A673 (cell line): Measurements from ENCODE around the gene KCNIP3. TPM values are rescaled to one million over a fixed set of nuclear protein-coding genes. Genes with fewer than 3 reads are reported as not detected.

ENCODE experiments used
- BruUV-seq: library from RNA; stranded (reverse); fragments of 400-500 nt; replicated peaks from 2 replicates; lab custom pipeline; 2021; lab: Mats Ljungman, UMichigan
- CTCF ChIA-PET: fragments of 300-600 bp; sonication (Branson Sonifier 250); formaldehyde crosslinking; loops from one replicate; lab custom pipeline; 2022; ENCODE audit warnings: antibody characterized with exemption; lab: Charles Lee
- POLR2A ChIA-PET: fragments of 300-600 bp; sonication (Branson Sonifier 250); formaldehyde crosslinking; loops from one replicate; lab custom pipeline; 2022; ENCODE audit warnings: antibody characterized with exemption; ENCODE audit not compliant: low non-redundant PET; lab: Charles Lee
- DNase-seq: peaks from one replicate; pipeline ENCODE4 v3.0.0-alpha.2; 2015; ENCODE audit warnings: low spot score
- H3K27ac ChIP-seq: fragments of 200-600 bp; sonication (generic); 2 replicates; pipeline ENCODE4 v1.5.1; 2016; ENCODE audit warnings: mixed run types, low read depth, mild to moderate bottlenecking, mixed read lengths, antibody characterized with exemption, low read length; ENCODE audit not compliant: poor library complexity, severe bottlenecking
- H3K27me3 ChIP-seq: fragments of 200-600 bp; sonication (generic); replicated peaks from 2 replicates; pipeline ENCODE4 v1.6.1; 2017; ENCODE audit warnings: mixed run types, low read depth, mild to moderate bottlenecking, mixed read lengths, antibody characterized with exemption, low read length; ENCODE audit not compliant: insufficient read depth, poor library complexity
- H3K36me3 ChIP-seq: fragments of 200-600 bp; sonication (generic); 2 replicates; pipeline ENCODE4 v1.6.1; 2016; ENCODE audit warnings: mixed run types, mild to moderate bottlenecking, mixed read lengths, antibody characterized with exemption, low read length; ENCODE audit not compliant: insufficient read depth, poor library complexity, severe bottlenecking
- H3K4me1 ChIP-seq: fragments of 200-600 bp; sonication (generic); 2 replicates; pipeline ENCODE4 v1.6.1; 2017; ENCODE audit warnings: mixed run types, mild to moderate bottlenecking, mixed read lengths, antibody characterized with exemption, low read length; ENCODE audit not compliant: insufficient read depth, poor library complexity, severe bottlenecking
- H3K4me3 ChIP-seq: fragments of 200-600 bp; sonication (generic); 2 replicates; pipeline ENCODE4 v1.5.1; 2016; ENCODE audit warnings: low read depth, mixed run types, mild to moderate bottlenecking, mixed read lengths, low read length; ENCODE audit not compliant: poor library complexity, severe bottlenecking
- H3K9me3 ChIP-seq: fragments of 200-600 bp; sonication (generic); 2 replicates; pipeline ENCODE4 v1.6.1; 2016; ENCODE audit warnings: mixed run types, low read depth, mild to moderate bottlenecking, mixed read lengths, antibody characterized with exemption, low read length; ENCODE audit not compliant: poor library complexity, severe bottlenecking
- EZH2 ChIP-seq: fragments of 200-600 bp; sonication (generic); IDR thresholded peaks from 2 replicates; pipeline ENCODE4 v1.6.1; 2017; ENCODE audit warnings: borderline replicate concordance, low read depth, mild to moderate bottlenecking, mixed read lengths, antibody characterized with exemption, low read length; ENCODE audit not compliant: poor library complexity, severe bottlenecking
- intact Hi-C: fragments of 100-400 bp; cut with micrococcal nuclease; formaldehyde crosslinking; loops from one replicate; pipeline ENCODE4 v1.10.0; 2022; ENCODE audit not compliant: unreplicated experiment
- total RNA-seq: library from RNA; stranded (reverse); gene quantifications from 2 replicates; pipeline ENCODE4 v1.2.3, GENCODE V29; 2021
- TF ChIP-seq, protein P1 (sequence below): fragments of 300-800, 200-600 bp; sonication (generic); conservative IDR thresholded peaks from 2 replicates; pipeline ENCODE4 v1.5.1; 2017; ENCODE audit warnings: low read depth, mild to moderate bottlenecking, antibody characterized with exemption, low read length, moderate library complexity, mixed read lengths

Gene KCNIP3
- total RNA-seq, 1 experiment from 2014 or later, result 0.45 TPM

DNA sequence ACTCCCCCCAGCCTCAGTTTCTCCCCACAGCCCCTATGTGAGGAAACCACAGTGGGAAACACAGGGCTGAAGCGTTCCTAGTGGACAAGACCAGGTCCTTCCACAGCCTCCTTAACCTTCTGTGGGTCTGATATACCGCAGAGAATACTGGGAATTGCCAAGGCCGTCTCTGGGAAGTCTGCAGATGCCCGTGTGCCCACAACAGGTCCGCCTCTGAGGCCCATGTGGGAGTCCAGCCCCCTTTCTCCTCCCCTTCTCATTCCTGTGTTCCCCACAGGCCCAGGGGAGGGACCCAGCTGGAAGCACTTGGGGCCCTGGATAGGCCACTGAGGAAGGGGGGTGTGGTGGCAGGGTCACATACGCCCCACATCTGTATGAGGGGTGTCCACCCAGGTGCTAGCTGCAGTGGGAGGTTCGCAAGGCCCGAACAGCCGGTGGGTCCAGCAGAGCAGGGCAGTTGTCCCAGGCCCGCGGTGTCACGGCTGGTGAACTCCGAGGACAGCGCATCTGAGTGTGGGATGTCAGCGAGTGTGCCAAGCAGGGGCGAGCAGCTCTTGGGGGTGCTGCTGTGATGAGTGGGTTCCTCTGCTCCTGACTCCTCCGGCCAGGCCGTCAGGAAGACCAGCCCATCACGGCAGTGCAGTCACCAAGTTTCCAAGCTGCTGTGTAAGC, 2.4 kb upstream of the KCNIP3 start:
- no TSS peak for BruUV-seq
- CTCF ChIA-PET, result no interaction called here

DNA sequence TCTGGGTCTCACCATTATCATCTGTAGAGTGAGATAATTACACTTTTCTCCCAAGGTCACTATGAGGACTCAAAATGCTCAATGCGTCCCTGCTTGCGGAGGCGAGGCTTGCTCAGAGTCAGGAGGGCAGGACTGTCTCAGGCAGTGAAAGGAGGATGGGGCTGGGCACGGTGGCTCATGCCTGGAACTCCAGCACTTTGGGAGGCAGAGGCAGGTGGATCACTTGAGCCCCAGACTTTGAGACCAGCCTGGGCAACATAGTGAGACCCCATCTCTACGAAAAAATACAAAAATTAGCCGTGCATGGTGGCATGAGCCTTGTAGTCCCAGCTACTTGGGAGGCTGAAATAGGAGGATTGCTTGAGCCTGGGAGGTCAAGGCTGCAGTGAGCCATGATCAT, 1.8 kb upstream of the KCNIP3 start:
- Histone ChIP-seq H3K9me3 (no peaks in the 10 kb centered on the region), H3K36me3 (no peaks in the 10 kb centered on the region), H3K4me3 (no peak overlapping the region), H3K27ac (no peak overlapping the region), H3K27me3 (no peaks in the 10 kb centered on the region), H3K4me1 (no peaks in the 10 kb centered on the region)
- no TSS peak for BruUV-seq
- TF ChIP-seq EZH2, result no peak
- TF ChIP-seq, protein P1, sequence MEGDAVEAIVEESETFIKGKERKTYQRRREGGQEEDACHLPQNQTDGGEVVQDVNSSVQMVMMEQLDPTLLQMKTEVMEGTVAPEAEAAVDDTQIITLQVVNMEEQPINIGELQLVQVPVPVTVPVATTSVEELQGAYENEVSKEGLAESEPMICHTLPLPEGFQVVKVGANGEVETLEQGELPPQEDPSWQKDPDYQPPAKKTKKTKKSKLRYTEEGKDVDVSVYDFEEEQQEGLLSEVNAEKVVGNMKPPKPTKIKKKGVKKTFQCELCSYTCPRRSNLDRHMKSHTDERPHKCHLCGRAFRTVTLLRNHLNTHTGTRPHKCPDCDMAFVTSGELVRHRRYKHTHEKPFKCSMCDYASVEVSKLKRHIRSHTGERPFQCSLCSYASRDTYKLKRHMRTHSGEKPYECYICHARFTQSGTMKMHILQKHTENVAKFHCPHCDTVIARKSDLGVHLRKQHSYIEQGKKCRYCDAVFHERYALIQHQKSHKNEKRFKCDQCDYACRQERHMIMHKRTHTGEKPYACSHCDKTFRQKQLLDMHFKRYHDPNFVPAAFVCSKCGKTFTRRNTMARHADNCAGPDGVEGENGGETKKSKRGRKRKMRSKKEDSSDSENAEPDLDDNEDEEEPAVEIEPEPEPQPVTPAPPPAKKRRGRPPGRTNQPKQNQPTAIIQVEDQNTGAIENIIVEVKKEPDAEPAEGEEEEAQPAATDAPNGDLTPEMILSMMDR, result no peak
- ChIA-PET CTCF (no interaction called here), POLR2A (no interaction called here)
- no peak for DNase-seq
- intact Hi-C loops, result no loop called here

More for the DNA sequence above, 2.4 kb upstream of the KCNIP3 start:
- no peak for DNase-seq
- Histone ChIP-seq H3K4me1 (no peaks in the 10 kb centered on the region), H3K4me3 (no peak overlapping the region), H3K9me3 (no peaks in the 10 kb centered on the region), H3K27me3 (no peaks in the 10 kb centered on the region), H3K27ac (no peak overlapping the region), H3K36me3 (no peaks in the 10 kb centered on the region)
- intact Hi-C loops, result no loop called here
- POLR2A ChIA-PET, result no interaction called here
- no peak for TF ChIP-seq EZH2
- TF ChIP-seq, protein P1, result no peak

DNA sequence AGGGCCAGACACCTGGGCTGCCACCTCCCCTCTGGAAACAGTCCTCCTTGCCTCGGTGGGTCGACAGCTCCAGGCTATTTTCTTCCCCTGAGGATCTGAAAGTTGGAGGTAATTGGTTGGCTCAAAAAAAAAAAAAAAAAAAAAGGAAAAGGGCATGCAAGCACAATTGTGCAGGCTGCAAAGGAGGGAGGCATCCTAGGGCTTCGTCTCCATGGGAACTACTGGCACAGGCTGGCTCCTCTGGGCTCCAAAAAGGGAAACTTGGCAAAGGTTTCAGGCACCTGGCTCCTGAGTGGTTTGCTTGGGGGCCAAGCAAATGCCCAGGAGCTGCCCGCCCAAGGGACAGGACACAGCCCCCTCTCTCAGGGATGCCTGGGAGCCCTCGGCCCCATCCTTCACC, 1.1 kb upstream of the KCNIP3 start:
- POLR2A ChIA-PET, result no interaction called here

More for the DNA sequence above, 1.1 kb upstream of the KCNIP3 start:
- Histone ChIP-seq H3K27ac (no peak overlapping the region), H3K27me3 (no peaks in the 10 kb centered on the region), H3K9me3 (no peaks in the 10 kb centered on the region), H3K4me1 (no peaks in the 10 kb centered on the region), H3K4me3 (no peak overlapping the region), H3K36me3 (no peaks in the 10 kb centered on the region)
- BruUV-seq, result no TSS peak
- no peak for DNase-seq
- intact Hi-C loops, result no loop called here
- CTCF ChIA-PET, result no interaction called here
- TF ChIP-seq, protein P1, result no peak
- TF ChIP-seq EZH2, result no peak
